K562 (cell line): Measurements from ENCODE around the gene GALNT15.

ENCODE experiments used
- CREB1 ChIP-seq, 2 experiments: sonication (generic) in 1 of 2; formaldehyde crosslinking in 1 of 2; IDR thresholded peaks; 2 replicates each; pipeline versions ENCODE4 v1.6.1 to v1.8.0; 2012 to 2022; ENCODE audit warnings: inconsistent platforms in 1 of 2, mild to moderate bottlenecking in 1 of 2, missing genetic modification reagents in 1 of 2, moderate library complexity in 1 of 2
- CTCF ChIP-seq, 3 experiments: IDR thresholded peaks in 2 of 3; conservative IDR thresholded peaks in 1 of 3; 2 replicates each; pipeline ENCODE4 v1.5.1; 2011 to 2012; ENCODE audit warnings: low read length in 3 of 3, mild to moderate bottlenecking in 3 of 3, control low read depth in 2 of 3, improper control_type of control experiment in 1 of 3, inconsistent platforms in 1 of 3, low read depth in 1 of 3, mixed read lengths in 1 of 3, moderate library complexity in 1 of 3; ENCODE audit not compliant: insufficient read depth in 2 of 3
- FOXM1 ChIP-seq, 2 experiments: fragments of 450-650 bp in 1 of 2; sonication (generic) in 1 of 2; formaldehyde crosslinking in 1 of 2; IDR thresholded peaks; 2 replicates each; pipeline versions ENCODE4 v1.6.1 to v1.9.0; 2017 to 2022; ENCODE audit warnings: low read depth in 2 of 2, mild to moderate bottlenecking in 2 of 2, missing genetic modification reagents in 1 of 2, moderate library complexity in 1 of 2
- HDGF ChIP-seq: fragments of 450-650 bp; IDR thresholded peaks from 2 replicates; pipeline ENCODE4 v1.6.1; 2016
- MCM5 ChIP-seq: fragments of 450-650 bp; IDR thresholded peaks from 2 replicates; pipeline ENCODE4 v1.6.1; 2016; ENCODE audit warnings: low read depth
- MYBL2 ChIP-seq, 2 experiments: fragments of 450-650 bp in 1 of 2; sonication (generic) in 1 of 2; formaldehyde crosslinking in 1 of 2; IDR thresholded peaks; 2 replicates each; pipeline versions ENCODE4 v1.6.1 to v1.8.1; 2017 to 2022; ENCODE audit warnings: borderline replicate concordance in 1 of 2, inconsistent platforms in 1 of 2, low read depth in 1 of 2, mild to moderate bottlenecking in 1 of 2, missing genetic modification reagents in 1 of 2, moderate library complexity in 1 of 2
- NBN ChIP-seq: fragments of 450-650 bp; IDR thresholded peaks from 2 replicates; pipeline ENCODE4 v1.6.1; 2016; ENCODE audit warnings: low read depth, mild to moderate bottlenecking
- POLR2AphosphoS5 ChIP-seq: IDR thresholded peaks from 2 replicates; pipeline ENCODE4 v1.6.1; 2011; ENCODE audit warnings: mild to moderate bottlenecking, low read depth, low read length, moderate library complexity; ENCODE audit not compliant: control insufficient read depth, insufficient read depth
- RB1 ChIP-seq: fragments of 450-650 bp; IDR thresholded peaks from 2 replicates; pipeline ENCODE4 v1.6.1; 2017; ENCODE audit warnings: low read depth, mild to moderate bottlenecking
- TCF7L2 ChIP-seq: fragments of 150-350 bp; IDR thresholded peaks from 2 replicates; pipeline ENCODE4 v1.6.1; 2016; ENCODE audit warnings: low read depth, mild to moderate bottlenecking, low read length, moderate library complexity
- TEAD4 ChIP-seq, 2 experiments: sonication (generic) in 1 of 2; formaldehyde crosslinking in 1 of 2; IDR thresholded peaks; 2 replicates each; pipeline versions ENCODE4 v1.6.1 to v1.8.0; 2012 to 2022; ENCODE audit warnings: borderline replicate concordance in 1 of 2, inconsistent platforms in 1 of 2, low read length in 1 of 2, mild to moderate bottlenecking in 1 of 2, missing genetic modification reagents in 1 of 2
- ZFX ChIP-seq: sonication (generic); formaldehyde crosslinking; IDR thresholded peaks from 2 replicates; pipeline ENCODE4 v1.8.0; 2022; ENCODE audit warnings: mild to moderate bottlenecking, missing genetic modification reagents, moderate library complexity
- ZNF695 ChIP-seq: fragments of 450-650 bp; formaldehyde crosslinking; IDR thresholded peaks from 2 replicates; pipeline ENCODE4 v1.4.0; 2020; ENCODE audit warnings: mild to moderate bottlenecking, moderate library complexity

- TF ChIP-seq CTCF (IDR thresholded peaks at IDR 0.05 in 2 of 3, conservative IDR thresholded peaks at IDR 0.05 in 1 of 3; ENCODE audit: insufficient read depth in 2 of 3, low read depth in 1 of 3, low read length in 3 of 3), result no peak
- TF ChIP-seq ZNF695, result no peak
- TF ChIP-seq TCF7L2, result no peak
- no peak for TF ChIP-seq MYBL2 (IDR thresholded peaks at IDR 0.05; ENCODE audit: low read depth)
- TF ChIP-seq MYBL2 (CRISPR knock-in tag; IDR thresholded peaks at IDR 0.05; ENCODE audit: borderline replicate concordance), result no peak
- TF ChIP-seq POLR2AphosphoS5, result no peak
- TF ChIP-seq HDGF, result no peak
- no peak for TF ChIP-seq NBN
- no peak for TF ChIP-seq MCM5
- no peak for TF ChIP-seq FOXM1 (IDR thresholded peaks at IDR 0.05; ENCODE audit: low read depth)
- no peak for TF ChIP-seq FOXM1 (CRISPR knock-in tag; IDR thresholded peaks at IDR 0.05; ENCODE audit: low read depth)
- TF ChIP-seq ZFX (CRISPR knock-in tag), result no peak
- TF ChIP-seq TEAD4 (IDR thresholded peaks at IDR 0.05; ENCODE audit: low read length), result no peak
- no peak for TF ChIP-seq TEAD4 (CRISPR knock-in tag; IDR thresholded peaks at IDR 0.05; ENCODE audit: borderline replicate concordance)
- TF ChIP-seq RB1, result no peak
- no peak for TF ChIP-seq CREB1 (IDR thresholded peaks at IDR 0.05)
- no peak for TF ChIP-seq CREB1 (CRISPR knock-in tag; IDR thresholded peaks at IDR 0.05)
These were observed 24.2 kb upstream of the GALNT15 start for GRCh38 chr3:16150285-16150684.
